HFF-Myc (cell line): ENCODE data around the gene GRIK1.

Experiments
- DNase-seq: peaks from one replicate; pipeline ENCODE4 v3.0.0-alpha.2; 2011; ENCODE audit warnings: low read depth; ENCODE audit errors: extremely low read depth
- H3K4me3 ChIP-seq: replicated peaks from 2 replicates; pipeline ENCODE4 v1.5.1; 2011; ENCODE audit warnings: low read depth, mild to moderate bottlenecking, control low read depth, low read length
- TF ChIP-seq, protein P1 (sequence below): IDR thresholded peaks from 2 replicates; pipeline ENCODE4 v1.5.1; 2012; ENCODE audit warnings: mild to moderate bottlenecking, low read depth, low read length, control low read depth; ENCODE audit errors: missing control alignments

Gene GRIK1

DNA sequence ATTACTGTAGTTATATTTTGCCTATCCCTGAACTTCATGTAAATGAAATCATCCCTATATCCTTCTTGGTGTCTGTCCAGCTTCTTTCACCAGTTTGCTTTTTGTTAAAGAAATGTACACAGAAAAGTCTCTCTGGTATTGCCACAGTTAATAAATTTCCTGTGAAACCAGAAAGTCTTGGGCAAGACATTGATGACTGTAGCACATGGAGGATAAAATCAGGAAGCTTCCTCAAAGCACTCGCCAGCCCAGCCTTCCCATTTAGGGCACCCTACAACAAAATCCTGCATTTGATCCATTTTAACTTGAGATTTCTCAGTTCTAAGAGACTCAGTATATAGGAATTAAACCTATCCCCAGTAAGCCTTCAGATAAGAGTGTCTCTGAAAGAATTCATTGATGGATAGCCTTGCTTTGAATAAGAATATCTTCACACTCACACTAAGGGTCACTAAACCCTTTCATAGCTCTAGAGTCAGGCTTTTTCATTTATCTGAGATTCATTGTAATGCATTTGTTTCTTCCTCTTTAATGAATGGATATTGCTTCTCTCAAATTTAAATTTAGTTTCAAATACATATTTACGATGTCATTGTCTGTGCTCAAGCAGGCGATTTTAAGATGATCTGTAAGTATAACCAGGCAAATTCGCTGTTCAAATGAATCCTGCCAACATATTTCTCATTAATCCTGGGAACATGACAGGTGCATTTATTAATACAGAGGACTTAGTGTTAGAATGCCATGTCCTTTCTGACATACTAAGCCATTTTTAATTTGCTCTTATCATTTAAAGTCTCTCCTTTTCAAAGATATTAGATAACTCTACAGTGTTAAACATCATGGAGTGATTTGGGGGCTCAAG lies 153.1 kb downstream of the GRIK1 start:
- no peak overlapping the region for H3K4me3 ChIP-seq
- TF ChIP-seq, protein P1, sequence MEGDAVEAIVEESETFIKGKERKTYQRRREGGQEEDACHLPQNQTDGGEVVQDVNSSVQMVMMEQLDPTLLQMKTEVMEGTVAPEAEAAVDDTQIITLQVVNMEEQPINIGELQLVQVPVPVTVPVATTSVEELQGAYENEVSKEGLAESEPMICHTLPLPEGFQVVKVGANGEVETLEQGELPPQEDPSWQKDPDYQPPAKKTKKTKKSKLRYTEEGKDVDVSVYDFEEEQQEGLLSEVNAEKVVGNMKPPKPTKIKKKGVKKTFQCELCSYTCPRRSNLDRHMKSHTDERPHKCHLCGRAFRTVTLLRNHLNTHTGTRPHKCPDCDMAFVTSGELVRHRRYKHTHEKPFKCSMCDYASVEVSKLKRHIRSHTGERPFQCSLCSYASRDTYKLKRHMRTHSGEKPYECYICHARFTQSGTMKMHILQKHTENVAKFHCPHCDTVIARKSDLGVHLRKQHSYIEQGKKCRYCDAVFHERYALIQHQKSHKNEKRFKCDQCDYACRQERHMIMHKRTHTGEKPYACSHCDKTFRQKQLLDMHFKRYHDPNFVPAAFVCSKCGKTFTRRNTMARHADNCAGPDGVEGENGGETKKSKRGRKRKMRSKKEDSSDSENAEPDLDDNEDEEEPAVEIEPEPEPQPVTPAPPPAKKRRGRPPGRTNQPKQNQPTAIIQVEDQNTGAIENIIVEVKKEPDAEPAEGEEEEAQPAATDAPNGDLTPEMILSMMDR = no peak
- no peak for DNase-seq

DNA sequence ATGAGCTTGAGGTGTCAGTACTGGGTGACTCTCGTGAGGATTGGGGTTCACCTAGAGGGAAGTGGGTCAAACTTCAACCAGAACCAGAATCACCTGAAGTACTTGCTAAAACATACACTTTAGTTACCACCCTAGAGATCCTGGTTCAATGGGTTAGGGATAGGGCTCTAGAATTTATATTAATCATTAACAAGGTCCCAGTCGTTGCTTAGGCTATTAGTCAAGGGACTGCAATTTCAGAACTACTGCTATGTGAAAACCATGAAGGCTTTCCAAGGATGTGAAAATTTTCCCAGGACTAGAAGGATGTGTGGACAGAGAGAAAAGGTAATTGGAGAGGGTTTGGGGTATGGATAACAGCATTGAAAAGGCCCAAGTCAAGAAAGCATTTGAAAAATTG lies 162.6 kb downstream of the GRIK1 start:
- no peak overlapping the region for H3K4me3 ChIP-seq
- DNase-seq = no peak
- TF ChIP-seq, protein P1 = no peak

DNA sequence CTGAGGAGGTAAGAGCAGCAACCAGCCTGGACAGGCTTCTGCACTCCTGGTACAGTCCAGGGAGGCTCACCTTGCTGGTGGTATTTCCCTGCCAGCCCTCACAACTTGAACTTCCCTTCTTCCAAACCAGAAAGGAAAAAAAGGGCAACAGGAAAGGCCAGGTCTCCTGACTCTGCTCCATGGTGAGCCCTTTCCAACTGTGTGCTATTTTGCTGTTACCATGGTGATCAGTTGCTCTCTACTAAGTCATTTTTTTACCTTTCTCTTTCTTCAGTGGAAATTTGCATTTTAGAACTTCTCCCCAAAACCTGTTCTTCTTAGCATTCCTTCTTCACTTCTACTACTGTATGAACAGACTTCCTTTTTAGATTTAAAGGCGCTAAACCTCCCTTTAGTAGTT lies 164.3 kb downstream of the GRIK1 start:
- DNase-seq = no peak
- TF ChIP-seq, protein P1 = no peak

DNA sequence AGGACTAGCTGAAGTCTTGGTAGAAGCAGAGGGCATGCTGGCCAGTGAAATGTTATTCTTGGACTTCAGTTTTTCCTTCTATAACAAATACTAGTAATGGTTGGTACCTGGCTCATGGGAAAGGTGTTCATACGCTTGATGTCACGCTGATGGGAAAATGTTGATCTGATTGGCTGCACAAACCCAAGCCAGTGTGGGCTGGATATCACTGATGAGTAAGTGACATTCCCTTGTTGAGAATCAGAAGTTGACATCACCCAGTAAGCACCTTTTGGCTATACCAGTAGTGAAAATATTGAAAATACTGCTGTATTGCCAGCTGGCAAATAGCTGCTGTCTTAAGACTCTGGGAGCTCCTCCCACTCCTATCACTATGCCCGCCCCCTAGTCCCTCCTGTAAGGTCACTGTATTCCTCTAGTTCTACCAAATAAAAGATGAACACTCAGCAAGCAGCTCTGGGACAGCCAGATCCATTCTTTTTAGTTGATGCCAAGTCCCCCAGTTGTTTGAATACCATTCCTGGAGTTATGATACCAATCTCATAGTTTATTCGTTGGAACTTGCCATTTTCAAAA lies 168.2 kb downstream of the GRIK1 start:
- TF ChIP-seq, protein P1 = no peak
- H3K4me3 ChIP-seq = no peak overlapping the region
- DNase-seq = no peak

More for the DNA sequence above, 164.3 kb downstream of the GRIK1 start:
- H3K4me3 ChIP-seq = no peak overlapping the region

DNA sequence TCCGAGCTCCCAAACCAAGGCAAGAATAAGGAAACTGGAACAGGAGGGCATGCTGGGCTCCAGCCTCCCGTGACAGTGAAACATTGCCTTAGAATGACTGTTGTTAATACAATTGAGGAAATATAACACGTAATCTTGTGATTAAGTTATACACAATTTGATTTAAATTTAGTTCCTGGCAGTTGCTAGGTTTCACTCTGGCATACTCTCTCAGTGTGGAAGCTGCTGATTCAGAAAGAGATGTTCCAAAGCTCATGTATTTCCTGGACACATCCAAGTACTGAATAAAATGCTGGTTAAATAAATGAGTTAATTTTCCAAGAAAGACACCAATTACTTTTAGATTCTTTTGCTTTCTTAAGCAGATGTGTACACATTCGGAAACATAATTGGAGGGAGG lies 176.1 kb downstream of the GRIK1 start:
- H3K4me3 ChIP-seq = no peak overlapping the region
- TF ChIP-seq, protein P1 = no peak
- DNase-seq = no peak

DNA sequence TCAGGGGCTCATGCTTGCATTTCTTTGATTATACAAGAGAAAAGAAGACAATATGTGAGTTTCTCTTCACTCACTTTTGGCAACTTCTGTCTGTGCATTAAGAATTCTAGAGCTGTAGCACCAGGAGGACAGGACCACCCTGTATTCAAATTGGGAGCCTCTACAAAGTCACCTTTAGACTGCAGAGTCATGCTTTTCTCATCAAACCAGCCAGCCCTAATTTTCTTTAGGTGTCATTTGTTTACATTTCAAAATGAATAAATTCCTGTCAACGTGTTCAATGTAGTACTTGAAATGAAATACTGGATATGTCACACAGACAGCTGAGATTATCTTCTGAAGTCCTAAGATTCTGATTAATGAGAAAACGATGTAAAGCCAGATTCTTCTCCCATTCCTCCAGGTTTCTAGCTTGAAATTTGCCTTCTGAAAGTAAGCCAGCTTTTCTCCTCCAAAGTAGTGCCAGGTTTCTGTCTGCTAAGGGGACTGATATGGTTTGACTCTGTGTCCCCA lies 177.2 kb downstream of the GRIK1 start:
- DNase-seq = no peak
- TF ChIP-seq, protein P1 = no peak
- no peak overlapping the region for H3K4me3 ChIP-seq
